Mucosa of gallbladder (tissue), 1 donor: Measurements from ENCODE around the gene TSEN2. TPM values are rescaled to one million over a fixed set of nuclear protein-coding genes. Genes with fewer than 3 reads are reported as not detected.
"Not testable (repeated sequence)": the region's sequence is repeated elsewhere in the genome, so short reads cannot be mapped to it uniquely, and the experiment has no call there.

ENCODE experiments used
- DNase-seq: peaks from one replicate; pipeline ENCODE4 v3.0.0-alpha.2; 2020; ENCODE audit warnings: low spot score
- total RNA-seq: library from RNA; stranded (reverse); gene quantifications from one replicate; pipeline ENCODE4 v1.2.1, GENCODE V29; 2021
- donor health status: DM: no; HTN: no; CAD: no.

TSEN2 gene
- total RNA-seq, 1 donor from 2014 or later = 13.6 TPM

DNA sequence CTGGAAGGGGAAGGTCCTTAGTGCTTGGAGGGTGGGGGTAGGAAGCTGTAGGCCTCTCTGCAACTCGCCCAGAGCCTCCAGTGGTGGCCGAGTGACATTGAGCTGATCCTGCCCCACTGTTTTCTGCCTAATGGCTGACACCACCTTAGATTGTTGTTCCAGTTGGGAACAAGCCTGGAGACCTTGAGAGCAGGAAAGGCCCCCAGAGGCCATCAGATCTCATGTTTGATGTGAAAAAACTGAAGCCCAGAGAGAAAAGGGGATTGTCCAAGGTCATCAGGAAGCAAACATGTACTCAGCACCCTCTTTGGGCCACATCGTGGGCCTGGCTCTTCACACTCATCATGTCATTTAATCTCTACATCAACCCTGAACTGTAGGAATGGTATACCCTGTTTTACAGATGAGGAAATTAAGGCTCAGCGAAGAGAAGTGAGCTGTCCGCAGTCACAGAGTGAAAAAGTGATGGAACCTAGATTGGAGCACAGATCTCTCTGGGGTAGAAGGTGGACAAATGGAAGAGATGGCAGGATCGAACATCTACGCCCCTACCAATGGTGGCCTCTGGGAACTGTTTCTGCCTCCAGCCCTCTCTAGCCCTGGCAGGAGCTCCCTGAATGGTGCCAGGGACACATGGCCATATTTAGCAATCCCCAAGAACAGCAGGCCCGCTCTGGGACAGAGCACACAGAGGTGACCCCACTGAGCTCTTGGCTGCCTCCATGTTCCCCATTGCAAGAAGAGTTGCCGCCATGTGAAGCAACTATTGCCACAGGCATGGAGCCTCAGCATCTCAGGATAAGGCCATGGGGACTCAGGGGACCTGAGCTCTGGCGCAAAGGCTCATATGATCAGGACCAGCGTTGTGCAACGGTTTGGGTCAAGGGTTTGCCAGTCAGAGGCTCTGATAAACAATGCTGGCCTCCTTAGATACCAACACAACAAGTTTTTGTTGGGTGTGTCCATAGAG, 31.6 kb upstream of the TSEN2 start:
- no peak for DNase-seq

- no peak for DNase-seq
Observed at GRCh38 chr3:12454076-12454815, 30.0 kb upstream of the TSEN2 start.

DNA sequence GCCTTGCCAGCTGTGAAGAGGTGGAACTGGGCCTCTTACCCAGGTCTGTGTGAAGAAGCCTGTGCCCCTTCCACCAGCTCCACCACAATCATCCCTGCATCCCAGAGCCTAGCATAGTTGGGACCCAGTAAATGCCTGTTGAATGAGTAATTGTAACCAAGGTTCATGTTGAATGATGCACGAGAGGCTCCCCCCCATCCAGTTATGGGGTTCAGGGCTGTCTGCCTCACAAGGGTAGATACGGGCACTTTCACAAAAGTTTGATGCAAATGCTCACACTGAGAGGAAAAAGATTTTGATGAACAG, 29.5 kb upstream of the TSEN2 start:
- DNase-seq = no peak

GRCh38 chr3:12455740-12456139, 28.5 kb upstream of the TSEN2 start:
- DNase-seq = no peak

DNA sequence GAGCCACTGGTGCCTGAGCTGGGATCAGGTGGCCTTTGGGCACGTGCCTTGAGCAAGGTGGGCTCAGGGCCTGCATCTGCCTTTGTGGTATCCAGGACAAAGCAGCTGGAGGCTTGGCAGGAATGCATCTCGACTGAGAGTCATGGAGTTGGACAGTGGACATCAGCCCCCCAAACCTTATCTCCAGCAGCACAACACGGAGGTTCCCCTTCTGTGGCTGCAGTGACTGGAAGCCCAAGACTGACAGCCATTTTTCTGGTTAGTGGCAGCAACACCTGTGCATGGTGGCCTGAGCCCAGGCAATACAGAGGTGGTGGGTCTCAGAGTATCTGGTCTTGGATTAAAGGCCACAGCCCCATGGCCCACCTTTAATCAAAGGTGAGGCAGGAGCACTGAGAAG, 27.8 kb upstream of the TSEN2 start:
- no peak for DNase-seq

GRCh38 chr3:12457380-12457779, 26.9 kb upstream of the TSEN2 start:
- DNase-seq = not testable (repeated sequence)

DNA sequence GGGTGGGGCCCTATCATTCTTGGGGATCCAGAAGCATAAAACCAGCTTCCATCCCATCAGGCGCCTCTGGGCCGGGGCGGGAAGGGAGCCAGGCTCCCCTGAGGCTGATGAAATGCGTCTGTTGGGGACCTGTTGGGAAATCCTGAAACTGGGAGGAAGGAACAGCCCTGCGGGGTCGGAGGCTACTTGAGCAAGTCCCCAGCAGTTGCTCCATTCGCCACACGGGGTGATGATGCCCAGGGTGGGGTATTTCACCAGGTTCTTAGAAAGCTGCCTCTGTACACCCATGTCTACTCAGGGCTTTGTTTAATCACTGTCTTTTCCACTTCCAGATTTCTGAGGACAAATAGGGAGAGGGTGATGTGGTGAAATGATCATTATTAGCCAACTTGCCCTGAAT, 25.4 kb upstream of the TSEN2 start:
- no peak for DNase-seq

- no peak for DNase-seq
Observed at GRCh38 chr3:12460127-12460526, 24.2 kb upstream of the TSEN2 start.

GRCh38 chr3:12461097-12461649, 23.1 kb upstream of the TSEN2 start:
- DNase-seq = no peak

GRCh38 chr3:12462159-12462947, 21.9 kb upstream of the TSEN2 start:
- no peak for DNase-seq

- DNase-seq = no peak
Observed at GRCh38 chr3:12463686-12464085, 20.6 kb upstream of the TSEN2 start.

GRCh38 chr3:12464181-12464580, 20.1 kb upstream of the TSEN2 start:
- DNase-seq = no peak

- no peak for DNase-seq
Observed at GRCh38 chr3:12465151-12465835, 19.0 kb upstream of the TSEN2 start.

- DNase-seq = no peak
Observed at GRCh38 chr3:12465836-12466225, 18.4 kb upstream of the TSEN2 start.

DNA sequence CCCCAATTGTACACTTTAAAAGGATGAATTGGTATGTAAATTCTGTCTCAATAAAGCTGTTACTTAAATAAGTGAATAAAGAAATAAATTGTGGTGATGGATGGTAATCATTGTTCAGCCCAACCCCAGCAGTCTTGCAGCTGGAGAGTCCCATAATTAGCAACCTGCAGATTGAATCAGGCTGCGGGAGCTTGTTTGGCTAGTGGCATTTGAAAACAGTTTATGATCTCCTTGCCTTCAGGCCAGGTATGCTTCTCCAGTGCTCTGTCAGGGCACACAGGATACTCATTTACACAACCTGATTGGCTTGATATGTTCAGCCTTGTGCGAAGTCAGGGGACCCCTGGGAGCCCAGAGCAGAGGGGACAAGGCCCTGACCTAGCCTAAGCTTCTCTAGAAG, 16.5 kb upstream of the TSEN2 start:
- DNase-seq = no peak

- DNase-seq = no peak
Observed at GRCh38 chr3:12468276-12468675, 16.0 kb upstream of the TSEN2 start.

DNA sequence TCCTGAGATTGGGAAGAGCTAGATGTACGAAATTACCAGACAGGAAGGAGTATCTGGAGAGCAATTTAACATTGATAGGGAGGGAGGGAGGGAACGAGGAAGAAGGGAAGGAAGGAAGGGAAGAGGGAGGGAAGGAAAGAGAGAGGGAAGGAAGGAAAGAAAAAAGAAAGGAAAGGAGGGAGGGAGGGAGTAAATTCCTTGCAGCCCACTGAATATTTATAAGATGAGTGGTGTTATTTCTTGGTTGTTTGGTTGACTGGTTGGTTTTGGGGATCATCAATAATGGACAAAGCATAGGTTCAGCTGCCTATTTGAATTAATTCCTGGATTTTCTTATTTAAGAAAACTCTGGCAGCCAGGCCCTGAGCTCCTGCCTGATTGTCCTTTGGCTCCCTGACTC, 15.5 kb upstream of the TSEN2 start:
- DNase-seq = no peak

DNA sequence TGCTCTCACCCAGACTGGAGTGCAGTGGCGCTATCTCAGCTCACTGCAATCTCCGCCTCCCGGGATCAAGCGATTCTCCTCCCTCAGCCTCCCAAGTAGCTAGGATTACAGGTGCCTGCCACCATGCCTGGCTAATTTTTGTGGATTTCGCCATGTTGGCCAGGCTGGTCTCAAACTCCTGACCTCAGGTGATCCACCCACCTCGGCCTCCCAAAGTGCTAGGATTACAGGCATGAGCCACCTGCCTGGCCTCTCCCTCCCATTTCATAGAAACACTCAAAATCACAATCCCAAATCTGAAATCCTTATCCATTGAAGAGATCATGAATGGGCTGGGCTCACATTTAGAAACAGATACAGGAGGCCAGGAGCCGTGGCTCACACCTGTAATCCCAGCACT, 15.1 kb upstream of the TSEN2 start:
- not testable (repeated sequence) for DNase-seq

- DNase-seq = no peak
Observed at GRCh38 chr3:12470111-12470510, 14.2 kb upstream of the TSEN2 start.

DNA sequence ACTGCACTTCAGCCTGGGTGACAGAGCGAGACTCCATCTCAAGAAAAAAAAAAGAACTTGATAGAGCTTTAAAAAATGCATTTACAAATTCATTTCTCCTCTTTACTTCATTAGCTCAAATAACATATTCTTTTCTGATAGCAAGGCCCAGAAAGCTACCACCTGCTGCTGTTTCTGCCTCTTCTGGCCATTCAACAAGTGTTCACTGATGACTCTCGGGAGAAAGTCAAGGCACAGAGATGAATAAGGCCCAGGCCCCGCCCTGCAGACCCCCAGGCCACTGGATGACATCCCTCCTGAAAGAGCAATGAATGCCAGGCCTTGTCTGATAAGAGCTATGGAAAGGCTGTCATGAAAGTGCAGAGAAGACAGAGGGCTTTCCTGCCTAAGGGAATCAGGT, 13.6 kb upstream of the TSEN2 start:
- DNase-seq = no peak

- DNase-seq = no peak
Observed at GRCh38 chr3:12471241-12471640, 13.0 kb upstream of the TSEN2 start.
